Activated CD4-positive, alpha-beta T cell treated with anti-CD3 and anti-CD28 coated beads, Interleukin-10, Interleukin-2, amounts not matched to agents 100 ng/mL and 50 ng/mL, durations not matched to agents 16 hours and 8 hours (primary cell): ENCODE data around the gene RAET1G.
A peak's percentile ranks its signal among the peaks of the same experiment; 100 is the strongest.
"Not testable (repeated sequence)": the region's sequence is repeated elsewhere in the genome, so short reads cannot be mapped to it uniquely, and the experiment has no call there.

Experiments used
- DNase-seq: peaks from one replicate; pipeline ENCODE4 v3.0.0-alpha.2; 2020

Gene RAET1G

DNA sequence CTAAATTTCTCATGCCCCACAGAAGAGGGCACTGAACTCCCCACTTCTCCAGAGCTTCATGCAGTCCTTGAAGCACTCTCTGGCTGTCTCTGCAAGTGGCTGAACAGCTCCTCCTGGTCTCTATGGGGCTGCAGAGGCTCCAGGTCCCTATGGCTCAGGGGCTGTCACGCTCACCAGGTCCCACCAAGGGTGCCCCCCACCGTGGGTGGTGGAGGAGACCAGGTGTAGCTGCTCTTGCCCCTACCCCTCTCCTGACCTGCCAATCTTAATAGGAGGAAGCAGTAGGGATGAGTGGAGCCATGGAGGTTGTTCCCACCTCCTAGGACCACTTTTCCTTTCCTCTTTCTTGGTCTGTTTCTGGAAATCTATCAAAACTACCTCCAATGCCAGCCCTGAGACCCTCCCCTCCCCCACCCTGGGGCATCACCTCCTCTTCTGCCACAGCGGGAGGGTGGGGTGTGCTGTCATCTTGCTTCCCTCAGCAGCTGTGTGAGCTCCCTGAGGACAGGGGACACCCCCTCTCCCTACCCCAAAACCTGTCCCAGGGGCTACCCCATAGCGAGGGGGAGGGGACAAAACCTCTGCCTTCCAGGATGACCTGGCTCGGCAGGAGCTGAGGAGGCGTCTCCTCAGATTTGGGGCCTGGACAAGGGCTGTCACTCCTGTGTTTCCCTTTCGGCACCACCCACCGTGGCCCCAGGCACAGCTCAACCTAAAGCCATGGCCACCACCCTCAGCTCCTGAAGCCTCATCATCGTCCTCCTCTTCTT is 13.0 kb downstream of the RAET1G start:
- DNase-seq: no peak

DNA sequence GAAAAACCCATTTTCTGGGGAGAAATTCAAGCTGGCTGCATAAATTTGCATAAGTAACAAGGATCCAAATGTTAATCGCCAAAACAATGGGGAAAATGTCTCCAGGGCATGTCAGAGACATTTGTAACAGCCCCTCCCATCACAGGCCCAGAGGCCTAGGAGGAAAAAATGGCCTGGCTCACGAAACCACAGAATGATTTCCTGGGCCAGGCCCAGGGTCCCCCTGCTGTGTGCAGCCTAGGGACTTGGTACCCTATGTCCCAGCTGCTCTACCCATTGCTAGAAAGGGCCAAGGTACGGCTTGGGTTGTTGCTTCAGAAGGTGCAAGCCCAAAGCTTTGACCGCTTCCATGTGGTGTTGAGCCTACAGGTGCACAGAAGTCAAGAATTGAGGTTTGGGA is 14.4 kb downstream of the RAET1G start:
- not testable (repeated sequence) for DNase-seq

DNA sequence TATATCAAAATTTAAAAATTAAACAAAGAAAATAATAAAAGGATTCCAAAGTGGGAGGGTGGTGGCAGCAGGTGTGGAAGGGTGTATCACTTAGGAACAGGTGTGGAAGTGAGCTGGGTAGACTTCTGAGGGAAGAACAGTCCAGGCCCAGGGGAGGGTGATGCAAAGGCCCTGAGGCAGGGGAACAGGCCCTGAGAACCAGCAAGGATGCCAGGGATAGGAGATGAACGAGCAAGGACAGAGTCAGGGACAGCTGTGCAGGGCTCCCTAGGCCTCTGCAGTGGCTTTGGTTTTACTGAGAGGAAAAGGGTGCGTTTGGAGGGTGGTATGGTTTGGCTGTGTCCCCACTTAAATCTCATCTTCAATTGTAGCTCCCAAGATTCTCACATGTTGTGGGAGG is 15.6 kb downstream of the RAET1G start:
- no peak for DNase-seq

DNA sequence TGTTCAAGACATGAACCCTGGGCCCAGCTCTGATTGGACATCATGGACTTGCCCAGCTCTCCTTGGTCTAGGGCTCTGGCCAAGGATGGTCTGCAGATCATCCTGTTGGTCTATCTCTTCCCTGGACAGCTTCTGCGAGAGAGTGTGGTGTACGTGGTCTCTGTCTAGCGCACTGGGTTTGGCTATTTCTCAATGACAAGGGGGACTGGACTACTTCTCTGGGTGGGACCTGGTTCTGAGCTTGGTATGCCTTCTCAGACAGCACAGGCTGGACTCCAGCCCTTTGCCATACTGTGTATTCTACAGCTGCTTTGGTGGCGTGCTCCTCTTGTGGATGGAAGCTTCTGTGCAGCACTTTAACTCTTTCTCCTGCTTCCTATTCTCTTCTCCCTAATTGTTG is 16.5 kb downstream of the RAET1G start:
- DNase-seq: no peak

DNA sequence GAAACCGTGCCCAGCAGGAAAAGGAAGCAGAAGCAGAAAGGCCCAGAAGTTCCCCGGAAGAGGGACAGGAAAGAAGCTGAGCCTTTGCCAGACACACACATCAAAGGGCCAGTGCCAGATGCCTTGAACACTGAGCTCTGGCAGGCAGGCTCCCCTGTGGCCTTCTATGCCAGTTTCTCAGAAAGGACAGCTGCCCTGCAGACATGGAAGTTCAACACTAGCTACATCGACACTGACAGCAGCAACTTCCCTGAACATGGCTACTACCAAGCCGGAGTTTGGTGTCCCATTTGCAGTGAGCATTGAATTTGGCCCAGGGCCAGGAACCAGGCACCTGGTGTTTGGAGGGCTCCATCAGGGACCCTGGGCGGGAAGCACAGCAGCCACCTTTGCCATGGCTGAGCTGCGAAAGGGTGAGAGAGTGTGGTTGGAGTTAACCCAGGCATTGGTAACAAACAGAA is 17.0 kb downstream of the RAET1G start:
- no peak for DNase-seq

DNA sequence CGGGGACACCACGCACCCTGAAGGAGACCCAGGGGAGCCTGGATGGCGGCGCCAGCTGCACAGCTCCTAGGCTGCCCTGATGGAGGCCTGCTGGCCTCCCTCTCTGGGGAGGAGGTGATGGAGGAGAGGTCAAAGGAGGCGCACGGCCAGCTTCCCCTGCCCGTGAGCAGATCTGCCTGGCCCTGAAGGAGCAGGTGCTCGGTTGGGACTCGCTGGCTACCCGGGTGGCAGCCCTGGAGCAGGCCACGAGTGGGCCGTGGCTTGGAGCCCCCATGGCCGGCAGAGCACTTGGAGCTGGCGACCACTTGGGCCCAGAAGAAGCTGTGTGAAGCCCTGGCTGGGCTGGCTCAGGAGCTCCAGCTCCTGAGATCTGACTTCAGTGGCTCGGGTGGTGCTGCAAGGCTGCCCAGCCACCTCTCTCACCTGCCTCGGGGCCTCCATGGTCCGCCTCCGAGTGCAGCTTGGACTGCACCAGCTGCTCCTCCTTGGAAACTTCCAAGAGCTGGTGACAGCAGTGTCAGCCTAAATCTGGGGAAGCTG is 17.5 kb downstream of the RAET1G start:
- DNase-seq: no peak

DNA sequence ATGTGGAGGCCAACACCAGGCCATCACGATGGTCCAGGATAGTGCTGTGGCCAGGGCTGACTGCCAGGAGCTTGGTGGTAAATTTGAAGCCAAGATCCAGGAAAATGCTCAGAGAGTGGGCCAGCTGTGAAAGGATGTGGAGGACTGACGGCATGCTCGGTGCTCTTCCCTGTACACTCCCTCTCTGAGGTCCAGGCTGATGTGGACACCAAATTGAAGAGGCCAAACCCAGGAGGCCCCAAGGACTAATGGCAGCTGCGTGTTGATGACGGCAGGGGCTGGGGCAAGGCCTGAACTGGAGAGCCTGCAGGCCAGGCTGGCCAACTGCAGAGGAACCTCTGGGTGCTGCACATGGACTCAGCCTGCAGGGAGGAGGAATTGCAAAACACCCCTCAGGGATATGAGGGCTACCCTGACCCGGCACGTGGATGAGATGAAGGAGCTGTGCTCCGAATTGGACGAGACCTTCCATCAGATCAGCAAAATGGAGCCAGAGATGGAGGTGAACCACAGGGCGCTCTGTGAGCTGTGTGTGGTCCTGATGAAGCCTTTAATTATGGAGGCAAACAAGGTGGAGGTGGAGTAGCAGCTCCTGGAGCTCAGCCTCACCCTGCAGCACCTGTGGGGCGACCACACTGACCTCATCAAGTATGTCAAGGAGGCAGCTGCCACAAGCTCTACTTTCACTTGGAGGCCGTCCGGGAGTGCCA is 18.1 kb downstream of the RAET1G start:
- DNase-seq: no peak

DNA sequence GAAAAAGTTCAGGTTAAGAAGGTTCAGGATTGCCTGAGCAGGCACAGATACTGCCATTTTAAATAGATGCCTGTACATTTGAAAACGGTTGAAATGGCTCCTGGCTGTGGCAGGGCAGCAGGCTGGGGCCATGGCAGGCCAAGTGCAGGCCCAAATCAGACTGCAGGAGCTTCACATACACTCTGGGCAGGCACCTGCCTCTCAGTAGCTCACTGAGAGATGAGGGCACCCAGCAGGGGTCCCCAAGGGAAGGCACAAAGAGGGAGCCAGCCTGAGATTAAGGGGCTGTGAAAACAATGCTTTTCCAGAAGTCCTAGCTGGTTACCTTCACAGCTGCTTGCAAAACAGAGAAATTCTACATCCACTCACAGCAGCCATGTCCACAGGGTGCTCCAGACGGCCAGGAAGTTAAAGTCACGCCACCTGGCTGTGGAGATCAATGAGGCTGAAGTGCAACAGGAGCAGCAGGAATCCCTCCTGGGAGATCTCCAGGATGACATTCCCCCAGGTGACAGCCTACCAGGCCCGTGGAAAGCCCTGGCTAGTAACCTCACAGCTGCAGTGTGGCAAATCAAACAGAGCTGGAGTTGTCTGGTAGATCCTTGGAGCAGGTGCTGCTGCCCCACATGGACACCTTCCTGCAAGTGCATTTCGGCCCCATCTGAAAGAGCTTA is 18.8 kb downstream of the RAET1G start:
- DNase-seq: no peak

DNA sequence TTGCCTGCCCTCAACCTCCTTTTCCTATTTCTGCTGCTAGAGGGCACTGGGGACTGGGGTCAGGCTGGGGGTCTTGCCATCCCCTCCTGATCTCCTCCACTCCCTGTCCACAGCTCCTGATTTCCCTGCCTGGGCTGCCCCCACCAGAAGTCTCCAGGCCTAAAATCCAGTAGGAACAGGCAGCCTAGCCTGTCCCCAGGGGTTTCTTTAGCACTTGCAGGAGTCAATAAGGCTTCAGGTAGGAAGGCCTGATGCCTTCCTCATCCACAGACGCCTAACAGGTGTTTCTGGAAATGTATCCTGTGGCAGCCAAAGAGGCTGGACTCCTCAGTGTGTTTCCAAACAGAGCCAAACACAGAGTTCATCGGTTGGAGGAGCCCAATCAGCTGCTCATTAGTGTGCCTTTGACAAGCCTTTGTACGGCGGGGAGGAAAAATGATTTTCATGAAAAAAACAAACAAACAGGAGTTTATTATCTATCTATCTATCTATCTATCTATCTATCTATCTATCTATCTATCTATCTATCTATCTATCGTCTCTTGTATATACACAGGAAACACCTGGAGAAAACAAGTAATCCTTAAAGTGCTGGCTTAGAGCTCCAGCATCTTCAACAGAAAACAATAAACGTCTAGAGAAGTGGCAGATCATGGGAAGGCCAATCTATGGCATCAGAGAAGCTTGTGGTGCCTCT is 21.3 kb downstream of the RAET1G start:
- no peak for DNase-seq

DNA sequence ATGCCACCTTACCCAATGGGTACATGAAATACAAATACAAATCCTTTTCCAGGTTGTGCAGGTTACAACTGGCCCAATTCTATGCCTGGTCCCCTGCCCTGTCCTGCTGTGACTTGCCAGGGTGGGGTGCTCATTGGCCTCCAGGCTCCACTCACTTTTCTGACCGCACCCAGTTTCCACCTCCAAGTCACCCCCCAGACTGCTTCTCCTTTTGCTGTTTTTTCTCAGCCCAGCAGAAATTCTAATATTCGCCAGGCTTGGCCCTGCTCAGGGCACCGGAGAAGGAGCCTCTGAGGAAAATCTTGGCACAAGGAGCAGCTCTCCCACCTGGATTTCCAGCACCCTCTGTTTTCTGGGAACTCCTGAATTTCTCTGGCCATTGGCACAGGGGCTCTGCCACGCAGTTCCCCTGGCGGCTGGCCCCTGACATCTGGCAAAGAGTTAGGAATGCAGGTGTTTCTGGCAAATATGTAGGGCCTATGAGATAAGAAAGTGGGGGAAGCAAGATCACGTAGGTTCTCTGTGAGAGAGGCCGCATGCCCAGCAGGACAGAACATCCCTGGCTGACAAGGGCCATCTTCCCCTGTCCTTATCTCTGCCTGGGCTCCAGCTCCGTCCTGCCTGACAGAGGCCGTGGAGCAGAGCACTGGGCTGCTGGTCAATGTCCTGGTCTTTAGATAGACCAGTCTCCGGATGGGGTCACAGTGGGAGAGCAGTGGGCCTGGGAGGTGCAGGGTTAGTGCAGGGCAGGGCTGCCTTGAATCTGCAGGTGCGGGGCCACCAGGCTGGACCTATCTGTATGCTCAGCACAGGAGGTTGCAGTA is 22.1 kb downstream of the RAET1G start:
- DNase-seq: no peak

DNA sequence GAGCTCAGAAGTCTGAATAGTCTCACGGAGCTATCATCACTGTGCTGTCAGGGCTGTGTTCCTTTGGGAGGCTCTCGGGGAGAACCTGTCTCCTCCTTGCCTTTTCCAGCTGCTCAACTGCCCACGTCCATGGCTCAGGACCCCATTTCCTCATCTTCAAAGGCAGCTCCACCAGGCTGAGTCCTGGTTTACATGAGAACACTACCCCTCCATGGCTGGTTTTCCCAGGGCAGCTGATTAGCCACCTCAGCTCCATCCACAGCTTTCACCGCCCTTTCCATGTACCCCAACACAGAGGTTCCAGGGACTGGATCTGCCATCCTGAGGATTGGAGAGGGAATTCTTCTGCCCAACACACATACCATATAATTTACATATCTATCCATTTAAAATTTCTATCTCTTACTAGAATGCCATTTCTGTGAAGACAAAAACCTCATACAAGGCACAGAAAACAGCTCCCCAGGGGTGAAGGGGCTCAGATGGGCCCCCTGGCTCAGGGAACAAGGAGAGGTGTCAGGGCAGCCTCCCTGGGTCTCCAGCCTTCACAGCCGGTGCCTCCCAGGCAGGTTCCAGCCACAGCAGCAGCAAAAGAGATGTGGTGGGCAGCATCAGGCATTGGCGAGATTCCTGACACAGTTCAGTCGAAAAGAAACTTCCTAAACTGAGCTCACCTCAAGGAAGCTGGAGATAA is 22.8 kb downstream of the RAET1G start:
- no peak for DNase-seq

DNA sequence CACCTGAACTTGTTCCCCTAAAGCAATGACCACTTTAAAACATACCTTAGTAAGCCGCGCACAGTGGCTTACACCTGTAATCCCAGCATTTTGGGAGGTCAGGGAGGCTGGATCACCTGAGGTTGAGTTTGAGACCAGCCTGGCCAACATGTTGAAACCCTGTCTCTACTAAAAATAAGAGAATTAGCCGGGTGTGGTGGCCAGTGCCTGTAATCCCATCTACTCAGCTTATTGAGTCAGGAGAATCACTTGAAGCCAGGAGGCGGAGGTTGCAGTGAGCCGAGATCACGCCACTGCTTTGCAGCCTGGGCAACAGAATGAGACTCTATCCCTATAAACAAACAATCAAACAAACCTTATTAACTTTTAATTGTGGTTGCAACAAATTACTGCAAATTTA is 23.4 kb downstream of the RAET1G start:
- no peak for DNase-seq

DNA sequence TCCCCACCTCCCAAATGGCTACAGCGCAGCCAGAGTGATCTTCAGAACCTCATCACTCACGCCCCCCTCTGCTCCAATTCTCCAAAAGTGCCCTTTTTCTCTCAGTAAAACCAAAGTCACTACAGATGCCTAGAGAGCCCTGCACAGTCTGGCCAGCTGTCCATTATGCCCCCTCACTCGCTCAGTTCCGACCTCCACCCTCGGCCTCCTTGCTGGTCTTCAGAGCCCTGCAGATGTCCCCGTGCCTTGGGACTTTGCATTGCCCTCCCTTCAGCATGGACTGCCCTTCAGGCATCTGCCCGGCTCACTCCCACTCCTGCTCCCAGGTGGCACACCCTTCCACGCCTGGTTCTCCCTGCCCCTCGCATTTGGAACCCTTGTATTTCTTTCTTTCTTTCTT is 24.0 kb downstream of the RAET1G start:
- DNase-seq: no peak

DNA sequence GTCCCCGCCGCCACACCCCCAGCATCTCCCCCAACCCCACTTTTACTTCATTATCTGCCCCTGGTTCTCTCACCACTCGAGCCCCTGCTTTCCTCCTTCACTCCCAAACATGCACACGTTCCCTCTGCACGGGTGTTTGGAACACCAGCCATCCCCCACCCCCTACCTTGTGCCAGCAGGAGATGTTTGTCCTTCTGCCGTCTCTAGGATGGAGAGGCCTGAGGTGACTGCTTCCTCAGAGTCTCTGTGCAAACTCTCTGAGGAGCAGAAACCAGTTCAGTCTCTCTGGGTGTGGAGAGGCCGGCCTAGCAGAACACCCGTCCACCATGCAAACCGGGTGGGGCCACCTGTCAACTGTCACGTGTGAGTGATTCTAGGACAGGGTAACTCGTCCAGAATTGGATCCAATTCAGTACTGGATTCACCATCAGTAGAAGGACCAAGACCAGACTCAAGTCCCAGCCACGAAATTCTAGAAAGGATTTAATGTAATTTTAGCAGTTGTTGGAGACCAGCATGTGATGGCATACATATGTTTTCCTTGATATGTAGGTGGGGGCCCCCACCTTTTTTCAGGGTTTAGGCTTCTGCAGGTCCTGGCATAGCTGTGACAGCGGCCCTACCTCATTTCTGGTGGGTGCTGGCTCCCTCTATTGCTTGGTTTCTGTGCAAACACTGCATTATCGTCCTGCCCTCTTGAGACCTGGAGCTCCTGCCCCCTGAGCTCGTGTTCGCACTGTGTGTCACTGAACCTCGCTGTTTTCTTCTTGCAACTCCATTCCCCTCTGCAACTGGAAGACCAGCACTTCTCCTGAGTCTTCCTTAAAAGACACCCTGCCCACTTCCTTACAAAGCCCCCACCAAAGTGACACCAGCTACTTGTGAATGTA is 24.8 kb downstream of the RAET1G start, which contains the start of gene RAET1E:
RAET1E (minus strand) TSS at position 259 of the 890 bp plus-strand sequence. CDS start 7,212 bp downstream, outside the sequence.
- no peak for DNase-seq

DNA sequence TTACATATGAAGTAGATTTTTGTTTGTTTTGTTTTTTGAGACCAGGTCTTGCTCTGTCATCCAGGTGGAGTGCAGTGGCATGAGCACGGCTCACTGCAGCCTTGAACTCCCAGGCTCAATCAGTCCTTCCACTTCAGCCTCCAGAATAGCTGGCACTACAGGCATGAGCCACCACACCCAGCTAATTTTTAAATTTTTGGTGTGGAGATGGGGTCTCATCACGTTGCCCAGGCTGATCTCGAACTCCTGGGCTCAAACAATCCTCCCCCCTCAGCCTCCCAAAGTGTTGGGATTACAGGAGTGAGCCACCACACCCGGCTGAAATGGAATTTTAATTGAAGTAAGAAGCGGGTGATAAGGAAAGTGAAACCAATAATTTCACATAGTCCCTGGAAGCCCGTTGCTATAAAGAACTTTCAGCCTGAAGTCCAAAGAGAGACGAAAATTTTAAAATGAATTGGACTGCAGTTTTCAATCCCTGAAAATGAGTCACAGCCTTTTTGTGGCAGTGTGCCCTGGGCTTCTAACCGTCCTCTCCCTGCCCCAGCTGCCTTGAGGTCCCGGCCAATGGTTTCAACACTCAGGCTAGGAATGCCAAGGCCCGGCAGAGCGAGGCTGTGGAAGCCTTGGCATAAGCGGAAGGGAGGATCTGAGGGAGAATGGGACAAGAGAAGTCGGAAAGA is 25.8 kb downstream of the RAET1G start:
- DNase-seq: no peak

DNA sequence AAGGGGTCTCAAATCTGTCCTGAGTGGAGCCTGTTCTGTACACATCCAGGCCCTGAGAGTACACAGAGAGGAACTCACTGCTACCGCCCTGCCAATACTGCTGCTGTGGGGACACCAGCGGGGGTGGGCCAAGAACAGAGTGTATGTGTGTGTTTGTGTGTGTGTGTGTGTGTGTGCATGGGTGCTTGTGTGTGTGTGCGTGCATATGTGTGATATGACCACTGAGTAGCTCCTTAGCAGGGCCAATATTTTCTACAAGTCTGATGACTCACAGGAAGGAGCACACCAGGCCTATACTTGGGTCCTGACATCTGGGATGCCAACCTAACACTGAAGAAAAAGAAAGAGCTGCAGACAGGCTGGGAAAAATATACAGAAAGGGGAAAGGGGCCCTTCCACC is 26.4 kb downstream of the RAET1G start:
- no peak for DNase-seq

DNA sequence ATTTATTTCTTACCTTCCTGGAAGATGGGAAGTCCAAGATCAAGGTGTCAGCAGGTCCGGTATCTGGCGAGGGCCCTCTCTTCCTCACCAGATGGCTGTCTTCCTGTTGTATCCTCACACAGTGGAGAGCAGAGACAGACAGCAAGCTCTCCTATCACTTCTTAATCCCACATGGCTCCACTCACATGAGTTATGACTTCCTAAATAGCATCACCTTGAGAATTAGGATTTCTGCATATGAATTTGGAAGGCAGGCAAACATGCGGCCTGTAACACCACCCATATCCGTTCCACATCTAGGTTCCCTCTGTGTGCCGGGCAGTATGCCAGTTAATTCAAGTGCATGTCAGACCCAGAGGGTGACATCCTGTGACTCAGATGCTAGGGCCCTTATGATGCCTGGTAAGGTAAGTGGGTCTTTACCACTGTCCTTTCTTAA is 27.1 kb downstream of the RAET1G start:
- peak; percentile 40 for DNase-seq

DNA sequence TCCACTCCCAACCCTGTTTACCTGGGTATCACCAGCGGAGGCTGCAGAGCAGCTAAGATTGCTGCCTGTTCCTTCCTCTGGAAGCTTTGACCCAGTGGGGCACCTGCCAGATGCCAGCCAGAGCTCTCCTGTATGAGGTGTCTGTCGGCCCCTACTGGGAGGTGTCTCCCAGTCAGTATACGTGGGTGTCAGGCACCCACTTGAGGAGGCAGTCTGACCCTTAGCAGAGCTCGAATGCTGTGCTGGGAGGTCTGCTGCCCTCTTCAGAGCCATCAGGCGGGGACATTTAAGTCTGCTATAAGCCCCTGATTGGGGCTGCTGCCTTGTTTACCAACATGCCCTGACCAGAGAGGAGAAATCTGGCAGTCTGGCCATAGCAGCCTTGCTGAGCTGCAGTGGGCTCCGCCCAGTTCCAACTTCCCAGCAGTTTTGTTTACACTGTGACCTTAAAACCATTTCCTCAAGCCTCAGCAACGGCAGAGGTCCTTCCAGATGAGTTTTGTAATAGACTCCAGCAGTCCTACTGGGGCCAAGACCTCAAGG is 27.8 kb downstream of the RAET1G start:
- DNase-seq: no peak

DNA sequence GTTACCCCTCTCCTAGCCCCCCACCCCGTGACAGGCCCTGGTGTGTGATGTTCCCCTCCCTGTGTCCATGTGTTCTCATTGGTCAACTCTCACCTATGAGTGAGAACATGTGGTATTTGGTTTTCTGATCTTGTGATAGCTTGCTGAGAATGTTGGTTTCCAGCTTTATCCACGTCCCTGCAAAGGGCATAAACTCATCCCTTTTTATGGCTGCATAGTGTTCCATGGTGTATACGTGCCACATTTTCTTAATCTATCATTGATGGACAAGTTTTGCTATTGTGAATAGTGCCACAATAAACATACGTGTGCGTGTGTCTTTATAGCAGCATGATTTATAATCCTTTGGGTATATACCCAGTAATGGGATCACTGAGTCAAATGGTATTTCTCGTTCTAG is 31.1 kb downstream of the RAET1G start:
- DNase-seq: not testable (repeated sequence)
